Activated CD8-positive, alpha-beta memory T cell treated with anti-CD3 and anti-CD28 coated beads, Interleukin-2, amount 50 U/mL, for 48 hours (primary cell): ENCODE results near the gene GSTT4.

Experiments used
- DNase-seq: peaks from one replicate; pipeline ENCODE4 v3.0.0-alpha.2; 2020

The GSTT4 gene

DNA sequence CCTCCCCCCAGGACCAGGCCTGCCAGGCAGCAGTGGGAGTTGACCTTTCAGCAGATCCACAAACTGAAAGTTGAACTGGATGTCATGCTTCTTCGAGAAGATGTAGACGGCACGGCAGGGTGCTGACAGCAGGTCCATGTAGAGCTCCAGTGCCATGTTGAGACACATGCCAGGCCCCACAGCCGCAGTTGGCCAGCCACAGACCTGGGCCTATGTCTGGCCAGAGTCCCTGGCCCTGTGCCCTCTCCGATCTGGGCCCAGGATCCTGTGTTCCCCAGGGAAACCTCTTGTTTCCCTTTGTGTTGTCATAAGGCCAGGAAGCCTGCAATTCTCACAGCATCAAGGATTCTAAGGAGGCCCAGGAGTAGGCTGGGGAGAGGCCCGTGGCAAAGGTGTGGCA lies at the start of gene GSTT4:
Gene GSTT4, minus strand, starts transcription at position 253 of the 400 bp plus-strand sequence. Its CDS starts 97 bp downstream, at position 156.
- no peak for DNase-seq

DNA sequence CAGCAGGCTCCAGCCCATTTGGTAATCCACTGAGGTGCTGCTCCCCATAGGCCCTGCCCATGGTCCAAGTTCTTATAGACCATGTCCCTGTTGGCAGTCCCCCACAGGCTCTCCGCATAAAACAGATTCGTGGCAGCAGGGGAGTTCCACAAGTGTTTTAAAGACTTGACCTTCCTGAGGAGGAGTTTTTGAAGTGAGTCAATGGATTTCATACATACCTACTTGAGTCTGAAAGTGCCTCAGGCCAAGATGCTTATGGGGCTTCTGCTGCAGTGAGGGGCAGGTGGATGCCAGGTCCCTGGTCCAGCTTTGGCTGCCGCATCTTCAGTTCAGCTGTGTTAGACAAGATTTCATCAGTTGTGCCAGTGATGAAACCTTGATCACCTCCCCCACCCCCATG lies 49.1 kb upstream of the GSTT4 start:
- no peak for DNase-seq

DNA sequence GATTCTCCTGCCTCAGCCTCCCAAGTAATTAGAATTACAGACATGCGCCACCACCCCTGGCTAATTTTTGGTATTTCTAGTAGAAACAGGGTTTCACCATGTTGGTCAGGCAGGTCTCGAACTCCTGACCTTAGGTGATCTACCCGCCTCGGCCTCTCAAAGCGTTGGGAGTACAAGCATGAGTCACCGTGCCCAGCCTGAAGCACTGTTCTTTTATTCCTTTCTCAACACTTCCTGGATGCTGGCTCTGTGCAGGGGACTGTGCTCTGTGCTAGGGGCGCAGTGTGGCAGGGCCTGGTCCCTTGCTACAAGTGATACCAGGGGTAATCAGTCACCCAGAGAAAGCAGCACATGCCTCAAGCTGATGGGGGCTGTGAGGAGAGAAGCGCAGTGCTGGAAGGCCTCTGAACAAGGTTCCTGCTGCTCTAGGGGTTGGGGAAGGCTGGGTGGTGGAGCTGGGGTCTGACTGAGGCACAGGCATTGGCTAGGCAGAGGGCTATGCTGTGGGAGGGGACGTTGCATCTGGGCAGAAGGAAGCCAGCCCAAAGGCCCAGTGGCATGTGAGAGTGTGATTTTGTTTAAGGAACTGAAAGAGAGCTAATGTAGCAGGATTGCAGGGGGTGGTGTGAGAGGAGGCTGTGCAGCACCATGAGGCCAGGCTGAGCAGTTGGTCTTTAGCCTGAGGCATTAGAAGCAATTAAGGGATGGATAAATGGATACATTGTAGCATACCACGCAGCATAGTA lies 48.4 kb upstream of the GSTT4 start:
- DNase-seq: no peak

DNA sequence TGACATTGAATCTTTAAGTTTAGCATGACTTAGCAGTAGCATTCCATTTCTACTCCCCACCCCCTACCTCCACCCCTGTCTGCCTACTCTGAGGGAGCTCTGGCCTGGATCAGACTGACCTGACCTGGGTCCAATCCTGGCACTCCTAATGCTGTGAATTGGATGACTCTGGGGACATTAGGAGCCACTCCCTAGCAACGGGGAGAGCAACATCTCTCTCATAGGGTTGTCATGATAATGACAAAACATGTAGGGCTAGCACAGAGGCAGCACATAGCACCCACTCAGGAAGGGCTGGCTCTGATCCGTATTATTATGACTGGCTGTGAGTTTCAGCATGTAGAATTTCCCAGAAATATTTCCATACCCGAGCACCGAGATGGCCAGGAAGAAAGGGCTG lies 46.3 kb upstream of the GSTT4 start:
- DNase-seq: no peak

DNA sequence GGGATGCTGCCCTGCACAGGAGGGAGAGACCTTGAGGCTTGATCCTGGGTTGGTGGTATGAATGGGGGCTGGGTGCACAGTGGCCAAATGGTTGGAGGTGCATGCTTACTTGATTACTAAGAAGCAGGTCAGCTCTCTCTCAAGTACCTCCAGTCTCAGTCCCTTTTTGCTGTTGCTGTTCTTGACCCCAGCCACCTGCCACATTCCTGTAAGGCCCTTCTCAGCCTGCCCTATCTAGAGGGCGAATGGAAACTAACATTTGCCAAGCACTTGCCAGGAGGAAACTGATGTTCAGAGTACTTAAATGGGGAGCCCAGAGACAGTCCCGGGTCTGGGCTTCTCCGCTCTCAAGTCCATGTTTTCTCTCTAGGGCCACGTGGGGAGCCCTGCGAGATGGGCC lies 45.8 kb upstream of the GSTT4 start:
- DNase-seq: no peak

- DNase-seq: no peak
Measured at GRCh38 chr22:24049978-24050377, 44.7 kb upstream of the GSTT4 start.

- DNase-seq: peak; percentile 37
Measured at GRCh38 chr22:24049211-24049610, 44.0 kb upstream of the GSTT4 start.

GRCh38 chr22:24046024-24046423 lies 40.8 kb upstream of the GSTT4 start:
- DNase-seq: peak; percentile 23

GRCh38 chr22:24043958-24044357 lies 38.7 kb upstream of the GSTT4 start:
- peak; percentile 43 for DNase-seq

- DNase-seq: peak; percentile 32
Measured at GRCh38 chr22:24043465-24043864, 38.2 kb upstream of the GSTT4 start.

GRCh38 chr22:24040946-24041345 lies 35.7 kb upstream of the GSTT4 start:
- DNase-seq: no peak

GRCh38 chr22:24039046-24039445 lies 33.8 kb upstream of the GSTT4 start:
- no peak for DNase-seq

DNA sequence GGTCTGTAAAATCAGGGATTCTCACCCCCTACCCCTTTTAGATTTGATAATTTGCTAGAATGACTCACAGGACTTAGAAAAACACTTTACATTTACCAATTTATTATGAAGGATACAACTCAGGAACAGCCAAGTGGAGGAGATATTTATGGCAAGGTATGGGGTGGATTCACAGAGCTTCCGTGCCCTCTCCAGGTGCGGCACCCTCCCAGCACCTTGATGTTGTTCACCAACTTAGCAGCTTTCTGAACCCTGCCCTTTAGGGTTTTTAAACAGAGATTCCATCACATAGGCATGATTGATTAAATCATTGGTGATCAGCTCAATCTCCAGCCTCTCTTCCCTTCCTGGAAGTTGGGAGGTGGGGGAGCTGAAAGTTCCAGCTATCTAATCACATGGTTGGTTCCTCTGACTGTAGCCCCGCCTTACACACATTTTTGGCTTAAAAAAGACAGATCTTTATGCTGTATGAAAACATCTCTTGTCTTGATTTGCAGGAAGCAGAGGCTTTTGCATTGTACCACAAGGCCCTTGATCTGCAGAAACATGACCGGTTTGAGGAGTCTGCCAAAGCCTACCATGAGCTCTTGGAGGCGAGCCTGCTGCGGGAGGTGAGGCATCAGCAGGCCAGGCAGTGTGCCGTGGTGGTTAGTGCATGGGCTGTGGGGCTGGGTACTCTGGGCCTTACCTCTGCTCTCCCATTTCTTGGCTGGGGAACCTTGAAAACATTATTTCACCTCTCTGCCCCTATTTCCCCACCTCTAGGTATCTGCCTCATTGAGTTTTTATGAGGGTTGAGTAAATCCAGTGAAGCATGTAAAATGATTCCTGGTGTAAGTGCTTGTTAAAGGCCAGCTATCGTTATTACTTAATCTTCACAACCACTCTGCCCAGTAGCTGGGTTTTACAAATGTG lies 32.9 kb upstream of the GSTT4 start:
- no peak for DNase-seq

DNA sequence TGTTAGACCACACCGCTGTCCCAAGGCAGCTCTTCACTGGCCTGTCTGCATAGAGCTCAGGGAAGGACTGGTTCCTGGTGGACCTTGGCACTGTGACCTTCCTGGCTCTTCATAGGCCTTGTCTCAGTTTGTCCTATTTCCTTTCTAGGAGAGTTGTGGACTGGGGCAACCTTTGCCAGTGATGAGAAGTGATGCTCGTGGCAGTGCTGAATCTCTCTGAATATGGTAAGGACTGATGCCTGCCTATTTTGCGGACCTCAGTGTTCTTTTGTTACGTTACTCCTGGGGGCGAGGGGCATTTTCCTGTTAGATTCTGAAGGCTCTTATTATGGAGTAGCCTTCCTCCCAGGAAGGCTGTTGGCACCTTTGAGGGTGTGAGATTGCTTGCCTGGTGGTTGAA lies 30.0 kb upstream of the GSTT4 start:
- no peak for DNase-seq

- DNase-seq: no peak
Measured at GRCh38 chr22:24033731-24034130, 28.5 kb upstream of the GSTT4 start.

GRCh38 chr22:24030186-24030702 lies 25.0 kb upstream of the GSTT4 start:
- DNase-seq: no peak

DNA sequence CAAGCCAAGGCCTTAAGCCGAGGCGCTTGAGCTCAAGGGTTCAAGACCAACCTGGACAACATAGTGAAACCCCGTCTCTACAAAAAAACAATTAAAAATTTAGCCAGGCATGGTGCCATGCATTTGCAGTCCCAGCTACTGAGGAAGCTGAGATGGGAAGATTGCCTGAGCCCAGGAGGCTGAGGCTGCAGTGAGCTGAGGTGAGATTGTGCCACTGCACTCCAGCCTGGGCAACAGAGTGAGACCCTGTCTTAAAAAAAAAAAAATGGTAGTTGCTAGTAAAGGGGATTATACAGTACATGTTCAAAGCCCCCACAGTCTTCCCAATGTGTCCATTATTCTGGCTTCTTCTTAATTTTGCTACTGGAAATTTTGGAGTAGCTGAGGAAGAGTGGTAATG lies 24.1 kb upstream of the GSTT4 start:
- DNase-seq: no peak

- no peak for DNase-seq
Measured at GRCh38 chr22:24028533-24028932, 23.3 kb upstream of the GSTT4 start.

DNA sequence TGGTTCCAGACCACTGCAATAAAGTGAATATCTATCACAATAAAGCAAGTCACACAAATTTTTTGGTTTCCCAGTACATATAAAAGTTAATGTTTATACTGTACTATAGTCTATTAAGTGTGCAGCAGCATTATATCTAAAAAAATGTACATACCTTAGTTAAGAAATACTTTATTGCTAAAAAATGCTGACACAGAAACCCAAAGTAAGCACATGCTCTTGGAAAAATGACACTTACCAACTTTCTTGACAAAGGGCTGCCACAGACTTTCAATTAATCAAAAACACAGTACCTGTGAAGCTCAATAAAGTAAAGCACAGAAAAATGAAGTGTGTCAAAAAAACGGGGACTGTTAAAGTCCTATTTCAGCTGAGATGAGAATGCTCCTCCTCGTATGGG lies 22.7 kb upstream of the GSTT4 start:
- no peak for DNase-seq

- DNase-seq: no peak
Measured at GRCh38 chr22:24027389-24027975, 22.2 kb upstream of the GSTT4 start.

- no peak for DNase-seq
Measured at GRCh38 chr22:24026733-24027132, 21.5 kb upstream of the GSTT4 start.

DNA sequence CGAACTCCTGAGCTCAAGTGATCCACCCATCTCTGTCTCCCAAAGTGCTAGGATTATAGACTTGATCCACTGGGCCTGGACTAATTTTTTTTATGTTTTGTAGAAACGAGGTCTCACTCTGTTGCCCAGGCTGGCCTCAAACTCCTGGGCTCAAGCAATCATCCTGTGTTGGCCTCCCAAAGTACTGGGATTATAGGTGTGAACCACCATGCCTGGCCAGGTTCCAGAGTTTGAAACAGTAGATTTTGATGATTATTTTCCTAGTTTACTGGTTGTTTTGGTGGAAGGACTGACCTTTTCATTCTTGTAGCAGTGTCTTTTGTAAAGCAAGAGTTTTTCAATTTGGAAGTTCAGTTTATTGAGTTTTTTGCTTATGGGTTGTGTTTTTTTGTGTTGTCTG lies 20.8 kb upstream of the GSTT4 start:
- DNase-seq: no peak

- no peak for DNase-seq
Measured at GRCh38 chr22:24025475-24025874, 20.2 kb upstream of the GSTT4 start.

GRCh38 chr22:24024354-24024753 lies 19.1 kb upstream of the GSTT4 start:
- no peak for DNase-seq
